SK-N-SH treated with all-trans-retinoic acid at 6 μM for 48 hours (cell line): ENCODE measurements around the gene CALCOCO1.

Experiments used
- ATAC-seq: fragments of 200-7000 bp; cut with Tn5 transposase; 3 replicates; pipeline ENCODE4 v1.9.1; 2020; ENCODE audit warnings: mild to moderate bottlenecking, moderate library complexity
- ARNTL ChIP-seq: fragments of 450-650 bp; formaldehyde crosslinking; IDR thresholded peaks from 2 replicates; pipeline ENCODE4 v1.5.0; 2020; ENCODE audit warnings: low read depth, mild to moderate bottlenecking, moderate library complexity, borderline replicate concordance
- BACH2 ChIP-seq: fragments of 250-450 bp; sonication (Bioruptor Pico); IDR thresholded peaks from 2 replicates; pipeline ENCODE4 v1.9.0; 2021; ENCODE audit warnings: mild to moderate bottlenecking, borderline replicate concordance
- CSDC2 ChIP-seq: fragments of 250-450 bp; sonication (Bioruptor Pico); IDR thresholded peaks from 2 replicates; pipeline ENCODE4 v1.5.0; 2020; ENCODE audit warnings: mild to moderate bottlenecking, moderate library complexity
- ESRRG ChIP-seq: fragments of 250-450 bp; sonication (Bioruptor Pico); IDR thresholded peaks from 2 replicates; pipeline ENCODE4 v1.6.1; 2021; ENCODE audit warnings: mild to moderate bottlenecking
- GLIS3 ChIP-seq: fragments of 250-450 bp; sonication (Bioruptor Pico); IDR thresholded peaks from 2 replicates; pipeline ENCODE4 v1.5.0; 2020; ENCODE audit warnings: mild to moderate bottlenecking, moderate library complexity
- ISL1 ChIP-seq: fragments of 250-450 bp; sonication (Bioruptor Pico); IDR thresholded peaks from 2 replicates; pipeline ENCODE4 v2.1.2; 2022; ENCODE audit warnings: mild to moderate bottlenecking, moderate library complexity
- OSR1 ChIP-seq: fragments of 250-450 bp; sonication (Bioruptor Pico); IDR thresholded peaks from 2 replicates; pipeline ENCODE4 v1.8.0; 2022; ENCODE audit warnings: moderate library complexity, mild to moderate bottlenecking, inconsistent platforms
- PPARA ChIP-seq: fragments of 250-450 bp; sonication (Bioruptor Pico); IDR thresholded peaks from 2 replicates; pipeline ENCODE4 v1.5.0; 2020; ENCODE audit warnings: mild to moderate bottlenecking, borderline replicate concordance
- RARB ChIP-seq: fragments of 250-450 bp; sonication (Bioruptor Pico); IDR thresholded peaks from 2 replicates; pipeline ENCODE4 v1.8.0; 2021; ENCODE audit warnings: mild to moderate bottlenecking, moderate library complexity
- SNAI2 ChIP-seq: fragments of 250-450 bp; sonication (Bioruptor Pico); IDR thresholded peaks from 2 replicates; pipeline ENCODE4 v1.5.0; 2020; ENCODE audit warnings: mild to moderate bottlenecking, moderate library complexity
- TCF4 ChIP-seq: fragments of 250-450 bp; sonication (Bioruptor Pico); IDR thresholded peaks from 2 replicates; pipeline ENCODE4 v1.8.0; 2021; ENCODE audit warnings: mild to moderate bottlenecking, moderate library complexity, borderline replicate concordance
- ZC3H10 ChIP-seq: fragments of 250-450 bp; sonication (Bioruptor Pico); IDR thresholded peaks from 2 replicates; pipeline ENCODE4 v1.5.1; 2021; ENCODE audit warnings: mild to moderate bottlenecking, moderate library complexity
- ZFP3 ChIP-seq: fragments of 250-450 bp; sonication (Bioruptor Pico); IDR thresholded peaks from 2 replicates; pipeline ENCODE4 v1.5.0; 2020; ENCODE audit warnings: mild to moderate bottlenecking, moderate library complexity
- ZFP30 ChIP-seq: fragments of 450-650 bp; formaldehyde crosslinking; IDR thresholded peaks from 2 replicates; pipeline ENCODE4 v1.5.0; 2022; ENCODE audit warnings: mild to moderate bottlenecking, moderate library complexity
- ZNF565 ChIP-seq: fragments of 450-650 bp; formaldehyde crosslinking; conservative IDR thresholded peaks from 2 replicates; pipeline ENCODE4 v1.5.0; 2020; ENCODE audit warnings: low read depth, mild to moderate bottlenecking, moderate library complexity
- ZNF70 ChIP-seq: fragments of 450-650 bp; formaldehyde crosslinking; IDR thresholded peaks from 2 replicates; pipeline ENCODE4 v1.5.0; 2020; ENCODE audit warnings: mild to moderate bottlenecking, moderate library complexity
- ZNF8 ChIP-seq: fragments of 450-650 bp; formaldehyde crosslinking; IDR thresholded peaks from 2 replicates; pipeline ENCODE4 v1.5.0; 2020; ENCODE audit warnings: mild to moderate bottlenecking, moderate library complexity
- TF ChIP-seq, protein P1 (sequence below): fragments of 250-450 bp; sonication (Bioruptor Pico); IDR thresholded peaks from 2 replicates; pipeline ENCODE4 v1.8.0; 2020; ENCODE audit warnings: mild to moderate bottlenecking, moderate library complexity, borderline replicate concordance
- TF ChIP-seq, protein P2 (sequence below): fragments of 250-450 bp; sonication (Bioruptor Pico); IDR thresholded peaks from 2 replicates; pipeline ENCODE4 v1.5.1; 2020; ENCODE audit warnings: low read depth, mild to moderate bottlenecking, moderate library complexity
- TF ChIP-seq, protein P3 (sequence below): fragments of 250-450 bp; sonication (Bioruptor Pico); IDR thresholded peaks from 2 replicates; pipeline ENCODE4 v1.5.1; 2021; ENCODE audit warnings: mild to moderate bottlenecking, moderate library complexity

The CALCOCO1 gene

DNA sequence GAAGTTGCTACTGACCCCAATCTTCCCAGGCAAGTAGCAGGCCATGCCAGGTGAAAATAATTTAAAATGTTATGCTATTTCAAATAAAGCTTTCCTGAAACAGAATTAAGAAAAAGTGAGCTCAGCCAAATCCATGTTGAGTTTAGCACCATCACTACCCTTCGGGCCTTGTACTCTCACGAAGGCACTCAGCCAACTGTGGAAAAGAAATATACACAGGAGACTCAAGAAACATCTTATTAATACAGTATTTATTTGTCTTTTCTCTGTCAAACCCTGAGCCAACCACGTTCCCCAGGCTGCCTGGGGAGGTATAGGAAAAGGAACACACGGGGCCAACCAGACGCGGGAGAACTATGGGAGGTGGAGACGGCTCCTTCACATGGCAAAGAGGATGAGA lies 62.3 kb downstream of the CALCOCO1 start:
- ATAC-seq = no peak
- TF ChIP-seq ZNF565 (CRISPR knock-in tag) (no peak), ZFP3 (CRISPR knock-in tag) (no peak), OSR1 (CRISPR knock-in tag) (no peak), BACH2 (CRISPR knock-in tag) (no peak), CSDC2 (CRISPR knock-in tag) (no peak), PPARA (CRISPR knock-in tag) (no peak), RARB (CRISPR knock-in tag) (no peak), ZFP30 (CRISPR knock-in tag) (no peak), ARNTL (CRISPR knock-in tag) (no peak), SNAI2 (CRISPR knock-in tag) (no peak), ISL1 (CRISPR knock-in tag) (no peak), ESRRG (CRISPR knock-in tag) (no peak)
- TF ChIP-seq, protein P1, sequence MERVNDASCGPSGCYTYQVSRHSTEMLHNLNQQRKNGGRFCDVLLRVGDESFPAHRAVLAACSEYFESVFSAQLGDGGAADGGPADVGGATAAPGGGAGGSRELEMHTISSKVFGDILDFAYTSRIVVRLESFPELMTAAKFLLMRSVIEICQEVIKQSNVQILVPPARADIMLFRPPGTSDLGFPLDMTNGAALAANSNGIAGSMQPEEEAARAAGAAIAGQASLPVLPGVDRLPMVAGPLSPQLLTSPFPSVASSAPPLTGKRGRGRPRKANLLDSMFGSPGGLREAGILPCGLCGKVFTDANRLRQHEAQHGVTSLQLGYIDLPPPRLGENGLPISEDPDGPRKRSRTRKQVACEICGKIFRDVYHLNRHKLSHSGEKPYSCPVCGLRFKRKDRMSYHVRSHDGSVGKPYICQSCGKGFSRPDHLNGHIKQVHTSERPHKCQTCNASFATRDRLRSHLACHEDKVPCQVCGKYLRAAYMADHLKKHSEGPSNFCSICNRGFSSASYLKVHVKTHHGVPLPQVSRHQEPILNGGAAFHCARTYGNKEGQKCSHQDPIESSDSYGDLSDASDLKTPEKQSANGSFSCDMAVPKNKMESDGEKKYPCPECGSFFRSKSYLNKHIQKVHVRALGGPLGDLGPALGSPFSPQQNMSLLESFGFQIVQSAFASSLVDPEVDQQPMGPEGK = no peak
- TF ChIP-seq, protein P2, sequence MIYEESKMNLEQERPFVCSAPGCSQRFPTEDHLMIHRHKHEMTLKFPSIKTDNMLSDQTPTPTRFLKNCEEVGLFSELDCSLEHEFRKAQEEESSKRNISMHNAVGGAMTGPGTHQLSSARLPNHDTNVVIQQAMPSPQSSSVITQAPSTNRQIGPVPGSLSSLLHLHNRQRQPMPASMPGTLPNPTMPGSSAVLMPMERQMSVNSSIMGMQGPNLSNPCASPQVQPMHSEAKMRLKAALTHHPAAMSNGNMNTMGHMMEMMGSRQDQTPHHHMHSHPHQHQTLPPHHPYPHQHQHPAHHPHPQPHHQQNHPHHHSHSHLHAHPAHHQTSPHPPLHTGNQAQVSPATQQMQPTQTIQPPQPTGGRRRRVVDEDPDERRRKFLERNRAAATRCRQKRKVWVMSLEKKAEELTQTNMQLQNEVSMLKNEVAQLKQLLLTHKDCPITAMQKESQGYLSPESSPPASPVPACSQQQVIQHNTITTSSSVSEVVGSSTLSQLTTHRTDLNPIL = no peak

DNA sequence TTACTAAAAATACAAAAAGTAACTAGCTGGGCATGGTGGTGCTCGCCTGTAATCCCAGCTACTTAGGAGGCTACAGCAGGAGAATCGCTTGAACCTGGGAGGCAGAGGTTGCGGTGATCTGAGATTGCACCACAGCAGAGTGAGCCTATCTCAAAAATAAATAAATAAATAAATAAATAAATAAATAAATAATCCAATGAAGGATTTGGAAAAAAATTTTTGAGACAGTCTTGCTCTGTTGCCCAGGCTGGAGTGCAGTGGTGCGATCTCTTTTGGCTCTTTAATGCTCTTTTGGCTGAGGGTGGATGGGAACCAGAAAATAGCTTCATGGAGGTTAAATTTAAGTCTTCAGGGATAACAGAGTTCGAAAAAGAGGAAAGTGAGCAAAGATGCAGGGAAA lies 63.1 kb downstream of the CALCOCO1 start:
- no peak for ATAC-seq
- TF ChIP-seq TCF4 (CRISPR knock-in tag) (no peak), ZFP3 (CRISPR knock-in tag) (no peak), ZNF565 (CRISPR knock-in tag) (no peak), PPARA (CRISPR knock-in tag) (no peak), ZFP30 (CRISPR knock-in tag) (no peak), ESRRG (CRISPR knock-in tag) (no peak), CSDC2 (CRISPR knock-in tag) (no peak), ARNTL (CRISPR knock-in tag) (no peak), ZNF70 (no peak), OSR1 (CRISPR knock-in tag) (no peak), ISL1 (CRISPR knock-in tag) (no peak), ZNF8 (CRISPR knock-in tag) (no peak), ZC3H10 (no peak), BACH2 (CRISPR knock-in tag) (no peak), SNAI2 (CRISPR knock-in tag) (no peak), RARB (CRISPR knock-in tag) (no peak)
- TF ChIP-seq, protein P1 = no peak
- TF ChIP-seq, protein P2 = no peak
- TF ChIP-seq, protein P3, sequence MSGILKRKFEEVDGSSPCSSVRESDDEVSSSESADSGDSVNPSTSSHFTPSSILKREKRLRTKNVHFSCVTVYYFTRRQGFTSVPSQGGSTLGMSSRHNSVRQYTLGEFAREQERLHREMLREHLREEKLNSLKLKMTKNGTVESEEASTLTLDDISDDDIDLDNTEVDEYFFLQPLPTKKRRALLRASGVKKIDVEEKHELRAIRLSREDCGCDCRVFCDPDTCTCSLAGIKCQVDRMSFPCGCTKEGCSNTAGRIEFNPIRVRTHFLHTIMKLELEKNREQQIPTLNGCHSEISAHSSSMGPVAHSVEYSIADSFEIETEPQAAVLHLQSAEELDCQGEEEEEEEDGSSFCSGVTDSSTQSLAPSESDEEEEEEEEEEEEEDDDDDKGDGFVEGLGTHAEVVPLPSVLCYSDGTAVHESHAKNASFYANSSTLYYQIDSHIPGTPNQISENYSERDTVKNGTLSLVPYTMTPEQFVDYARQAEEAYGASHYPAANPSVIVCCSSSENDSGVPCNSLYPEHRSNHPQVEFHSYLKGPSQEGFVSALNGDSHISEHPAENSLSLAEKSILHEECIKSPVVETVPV (CRISPR knock-in tag) = no peak

DNA sequence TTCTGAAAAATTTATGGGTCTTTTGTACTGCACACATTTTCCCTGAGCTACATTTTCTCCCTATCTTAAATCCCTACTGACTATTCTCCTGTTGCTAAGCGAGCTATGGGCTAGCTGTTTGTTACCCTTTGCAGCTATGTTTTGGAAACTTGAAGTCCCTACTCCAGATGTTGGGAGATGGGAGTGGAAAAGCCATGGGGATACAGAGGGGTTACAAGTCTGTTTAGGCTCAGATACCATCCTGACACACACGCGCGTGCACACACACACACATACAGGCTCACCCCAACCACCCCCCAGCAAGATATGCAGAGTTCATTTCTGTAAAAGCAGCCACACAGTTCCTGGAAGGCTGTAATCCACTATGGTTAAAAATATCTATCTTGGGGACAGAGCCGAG lies 67.2 kb downstream of the CALCOCO1 start:
- peak; percentile 35 for ATAC-seq
- TF ChIP-seq OSR1 (CRISPR knock-in tag) (no peak), GLIS3 (CRISPR knock-in tag) (no peak), PPARA (CRISPR knock-in tag) (no peak), ZNF70 (no peak), ZFP3 (CRISPR knock-in tag) (no peak), ZNF565 (CRISPR knock-in tag) (no peak), ISL1 (CRISPR knock-in tag) (no peak), BACH2 (CRISPR knock-in tag) (no peak), ZFP30 (CRISPR knock-in tag) (no peak)
- TF ChIP-seq, protein P2 = no peak
- TF ChIP-seq, protein P1 = no peak
